Measurements from ENCODE around the gene FBXL20. TPM values are rescaled to one million over a fixed set of nuclear protein-coding genes. Genes with fewer than 3 reads are reported as not detected.

Gene FBXL20
- total and polyA plus RNA-seq, 2 donors (not counting 3 experiments of a cell fraction or from before 2014, with no cell fraction given), result 4.6 to 18.0 TPM

DNA sequence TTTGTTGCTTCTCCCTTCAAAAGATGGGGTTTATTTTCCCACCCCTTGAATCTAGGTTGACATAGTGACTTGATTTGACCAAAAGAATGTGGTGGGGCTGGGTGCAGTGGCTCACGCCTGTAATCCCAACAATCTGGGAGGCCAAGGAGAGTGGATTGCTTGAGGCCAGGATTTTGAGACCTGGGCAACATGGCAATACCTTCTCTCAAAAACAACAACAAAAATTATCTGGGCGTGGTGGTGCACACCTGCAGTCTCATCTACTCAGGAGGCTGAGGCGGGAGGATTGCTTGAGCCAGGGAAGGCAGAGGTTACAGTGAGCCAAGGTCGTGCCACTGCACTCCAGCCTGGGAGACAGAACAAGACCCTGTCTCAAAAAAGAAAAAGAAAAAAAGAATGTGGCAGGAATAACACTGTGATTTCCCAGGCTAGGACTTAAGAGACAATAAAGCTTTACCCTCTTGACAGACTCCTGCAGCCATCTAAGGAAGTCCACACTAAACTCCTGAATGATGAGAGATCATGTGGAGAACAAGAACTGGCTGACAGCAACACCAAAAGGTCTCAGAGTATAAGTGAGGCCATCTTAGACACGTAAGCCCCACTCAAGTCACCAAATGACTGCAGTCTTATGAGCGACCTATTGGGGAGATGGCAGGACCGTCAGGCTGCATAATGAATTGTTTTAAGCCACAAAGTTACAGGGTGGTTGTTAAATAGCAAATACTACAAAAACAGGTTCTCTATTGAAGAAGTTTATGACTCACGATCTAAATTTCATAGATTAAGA is 37.0 kb downstream of the FBXL20 start:
- no peaks in the 10 kb centered on the region for H3K4me1 ChIP-seq (ENCODE audit: control insufficient read depth, extremely low read depth, insufficient read depth, low read length)
- H2AFZ ChIP-seq (ENCODE audit: low read depth, low read length), result no peak overlapping the region
- no TSS peak for BruUV-seq (replicated peaks)
- POLR2A ChIA-PET, result no interaction called here
- no peaks in the 10 kb centered on the region for H3K27me3 ChIP-seq (ENCODE audit: control insufficient read depth in 2 of 2, insufficient read depth in 2 of 2, low read length in 2 of 2)
- peaks cover 3% of the 10 kb centered on the region for H4K20me1 ChIP-seq (replicated peaks; ENCODE audit: control insufficient read depth, extremely low read depth, insufficient read depth, low read length)
- no peak overlapping the region for H3K9ac ChIP-seq (replicated peaks; ENCODE audit: extremely low read depth, insufficient read depth, low read length)
- H3K4me3 ChIP-seq (replicated peaks in 1 of 3; ENCODE audit: insufficient read depth in 1 of 3, low read depth in 1 of 3, low read length in 3 of 3), result no peak overlapping the region
- FAIRE-seq (no peak), DNase-seq (ENCODE audit: low read depth, low spot score) (no peak)
- intact Hi-C loops (cut with micrococcal nuclease), result no loop called here
- H3K9me3 ChIP-seq (replicated peaks; ENCODE audit: control insufficient read depth, insufficient read depth, low read length), result no peaks in the 10 kb centered on the region
- H3K79me2 ChIP-seq (ENCODE audit: control insufficient read depth, insufficient read depth, low read length), result no peaks in the 10 kb centered on the region
- no peaks in the 10 kb centered on the region for H3K36me3 ChIP-seq (ENCODE audit: control insufficient read depth in 2 of 2, extremely low read depth in 1 of 2, insufficient read depth in 2 of 2, low read length in 2 of 2)
- no peak overlapping the region for H3K4me2 ChIP-seq (ENCODE audit: insufficient read depth, low read length)
- CTCF ChIA-PET, result interaction anchor here (1.4 kb wide), 1 partner anchor 34 kb away, joined by 3 read pairs; no protein-coding TSS in a partner anchor
- dilution Hi-C loops (cut with MboI; ENCODE audit: extremely low pct_ligation_motif_present, low sequenced_read_pairs), result no loop called here
- no peak for TF ChIP-seq POLR2A (IDR thresholded peaks at IDR 0.05; ENCODE audit: low read depth, low read length)
- TF ChIP-seq, protein P1, sequence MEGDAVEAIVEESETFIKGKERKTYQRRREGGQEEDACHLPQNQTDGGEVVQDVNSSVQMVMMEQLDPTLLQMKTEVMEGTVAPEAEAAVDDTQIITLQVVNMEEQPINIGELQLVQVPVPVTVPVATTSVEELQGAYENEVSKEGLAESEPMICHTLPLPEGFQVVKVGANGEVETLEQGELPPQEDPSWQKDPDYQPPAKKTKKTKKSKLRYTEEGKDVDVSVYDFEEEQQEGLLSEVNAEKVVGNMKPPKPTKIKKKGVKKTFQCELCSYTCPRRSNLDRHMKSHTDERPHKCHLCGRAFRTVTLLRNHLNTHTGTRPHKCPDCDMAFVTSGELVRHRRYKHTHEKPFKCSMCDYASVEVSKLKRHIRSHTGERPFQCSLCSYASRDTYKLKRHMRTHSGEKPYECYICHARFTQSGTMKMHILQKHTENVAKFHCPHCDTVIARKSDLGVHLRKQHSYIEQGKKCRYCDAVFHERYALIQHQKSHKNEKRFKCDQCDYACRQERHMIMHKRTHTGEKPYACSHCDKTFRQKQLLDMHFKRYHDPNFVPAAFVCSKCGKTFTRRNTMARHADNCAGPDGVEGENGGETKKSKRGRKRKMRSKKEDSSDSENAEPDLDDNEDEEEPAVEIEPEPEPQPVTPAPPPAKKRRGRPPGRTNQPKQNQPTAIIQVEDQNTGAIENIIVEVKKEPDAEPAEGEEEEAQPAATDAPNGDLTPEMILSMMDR (IDR thresholded peaks at IDR 0.05; ENCODE audit: extremely low read depth in 1 of 2, insufficient read depth in 1 of 2, low read depth in 1 of 2, low read length in 2 of 2), result no peak
- TF ChIP-seq JUN (IDR thresholded peaks at IDR 0.05; ENCODE audit: borderline replicate concordance, insufficient read depth, insufficient read length, low read depth), result no peak
- no peak for TF ChIP-seq POLR2AphosphoS5 (IDR thresholded peaks at IDR 0.05; ENCODE audit: insufficient read depth, low read depth, low read length)
- TF ChIP-seq MYC (IDR thresholded peaks at IDR 0.05; ENCODE audit: low read depth, low read length), result no peak
- TF ChIP-seq GATA2 (IDR thresholded peaks at IDR 0.05; ENCODE audit: insufficient read depth, insufficient read length, low read depth, low read length), result no peak
- no peak overlapping the region for H3K27ac ChIP-seq (ENCODE audit: insufficient read depth, low read depth, low read length)
- no peaks in the 10 kb centered on the region for H3K9me1 ChIP-seq (replicated peaks; ENCODE audit: control insufficient read depth, extremely low read depth, insufficient read depth, low read length)

All from endothelial cell of umbilical vein (primary cell).